GM12873 (cell line): ENCODE measurements around the gene TLX2.

ENCODE experiments used
- CTCF ChIP-seq: IDR thresholded peaks from 2 replicates; pipeline ENCODE4 v1.5.1; 2012; ENCODE audit warnings: low read depth, mild to moderate bottlenecking, moderate library complexity, low read length, control low read depth; ENCODE audit not compliant: insufficient read depth; ENCODE audit errors: missing control alignments

The TLX2 gene

GRCh38 chr2:74491648-74492544 is 22.4 kb upstream of the TLX2 start:
- TF ChIP-seq CTCF, result no peak

- no peak for TF ChIP-seq CTCF
These were observed 20.7 kb upstream of the TLX2 start for GRCh38 chr2:74493546-74493945.

GRCh38 chr2:74495440-74495839 is 18.8 kb upstream of the TLX2 start:
- TF ChIP-seq CTCF, result no peak

GRCh38 chr2:74496997-74497776 is 17.1 kb upstream of the TLX2 start:
- no peak for TF ChIP-seq CTCF

- TF ChIP-seq CTCF, result no peak
These were observed 16.3 kb upstream of the TLX2 start for GRCh38 chr2:74497777-74498499.

GRCh38 chr2:74498500-74499266 is 15.6 kb upstream of the TLX2 start:
- no peak for TF ChIP-seq CTCF
